ENCODE data around the gene DMD. TPM values are rescaled to one million over a fixed set of nuclear protein-coding genes. Genes with fewer than 3 reads are reported as not detected.

The DMD gene
- polyA plus RNA-seq, 1 donor from 2014 or later, result 21.6 TPM

GRCh38 chrX:31201503-31201902, 2009.8 kb downstream of the DMD start:
- H3K4me3 ChIP-seq (ENCODE audit: low read length), result no peak overlapping the region
- H2AFZ ChIP-seq (ENCODE audit: low read depth, low read length), result no peak overlapping the region
- no peaks in the 10 kb centered on the region for H3K9me2 ChIP-seq (ENCODE audit: insufficient read depth, low read length)
- H4K20me1 ChIP-seq (ENCODE audit: insufficient read depth), result no peaks in the 10 kb centered on the region
- no peaks in the 10 kb centered on the region for H3K79me2 ChIP-seq (replicated peaks; ENCODE audit: insufficient read depth, low read length)
- H3K4me2 ChIP-seq (ENCODE audit: low read length), result no peak overlapping the region
- no peaks in the 10 kb centered on the region for H3K9me3 ChIP-seq (ENCODE audit: low read length)
- TF ChIP-seq POLR2AphosphoS5 (IDR thresholded peaks at IDR 0.05), result no peak
- no peak for TF ChIP-seq SMC3 (conservative IDR thresholded peaks at IDR 0.05; ENCODE audit: poor library complexity)
- TF ChIP-seq TAF1 (IDR thresholded peaks at IDR 0.05; ENCODE audit: low read depth), result no peak
- no peak for TF ChIP-seq EP300 (conservative IDR thresholded peaks at IDR 0.05; ENCODE audit: poor library complexity, severe bottlenecking)
- no peak for TF ChIP-seq REST (IDR thresholded peaks at IDR 0.05; ENCODE audit: borderline replicate concordance)
- TF ChIP-seq EZH2 (IDR thresholded peaks at IDR 0.05; ENCODE audit: borderline replicate concordance, insufficient read depth, low read length, poor library complexity, severe bottlenecking), result no peak
- TF ChIP-seq RAD21 (conservative IDR thresholded peaks at IDR 0.05), result no peak
- no peak for TF ChIP-seq MXI1 (conservative IDR thresholded peaks at IDR 0.05; ENCODE audit: poor library complexity, severe bottlenecking)
- no peak for TF ChIP-seq CTCF (IDR thresholded peaks at IDR 0.05; ENCODE audit: poor library complexity, severe bottlenecking)
- no peaks in the 10 kb centered on the region for H3K36me3 ChIP-seq (ENCODE audit: insufficient read depth, low read length)
- H3K9ac ChIP-seq (ENCODE audit: low read length), result no peak overlapping the region
- no peaks in the 10 kb centered on the region for H3K27me3 ChIP-seq (ENCODE audit: insufficient read depth, low read depth, low read length)
- H3K27ac ChIP-seq (ENCODE audit: low read length), result no peak overlapping the region
- no peaks in the 10 kb centered on the region for H3F3A ChIP-seq (ENCODE audit: insufficient read depth, low read length, poor library complexity, severe bottlenecking)

GRCh38 chrX:31200430-31200829, 2010.9 kb downstream of the DMD start:
- H3K79me2 ChIP-seq (replicated peaks; ENCODE audit: insufficient read depth, low read length), result no peaks in the 10 kb centered on the region
- H2AFZ ChIP-seq (ENCODE audit: low read depth, low read length), result no peak overlapping the region
- no peaks in the 10 kb centered on the region for H4K20me1 ChIP-seq (ENCODE audit: insufficient read depth)
- H3K9me2 ChIP-seq (ENCODE audit: insufficient read depth, low read length), result no peaks in the 10 kb centered on the region
- no peaks in the 10 kb centered on the region for H3F3A ChIP-seq (ENCODE audit: insufficient read depth, low read length, poor library complexity, severe bottlenecking)
- no peaks in the 10 kb centered on the region for H3K27me3 ChIP-seq (ENCODE audit: insufficient read depth, low read depth, low read length)
- no peak overlapping the region for H3K27ac ChIP-seq (ENCODE audit: low read length)
- no peak overlapping the region for H3K9ac ChIP-seq (ENCODE audit: low read length)
- H3K36me3 ChIP-seq (ENCODE audit: insufficient read depth, low read length), result no peaks in the 10 kb centered on the region
- TF ChIP-seq EP300 (conservative IDR thresholded peaks at IDR 0.05; ENCODE audit: poor library complexity, severe bottlenecking) (no peak), POLR2AphosphoS5 (IDR thresholded peaks at IDR 0.05) (no peak), MXI1 (conservative IDR thresholded peaks at IDR 0.05; ENCODE audit: poor library complexity, severe bottlenecking) (no peak)
- H3K4me3 ChIP-seq (ENCODE audit: low read length), result no peak overlapping the region
- no peak overlapping the region for H3K4me2 ChIP-seq (ENCODE audit: low read length)
- H3K9me3 ChIP-seq (ENCODE audit: low read length), result no peaks in the 10 kb centered on the region

GRCh38 chrX:31199840-31200114, 2011.6 kb downstream of the DMD start:
- Histone ChIP-seq H3F3A (ENCODE audit: insufficient read depth, low read length, poor library complexity, severe bottlenecking) (no peaks in the 10 kb centered on the region), H3K4me2 (ENCODE audit: low read length) (no peak overlapping the region), H3K9me3 (ENCODE audit: low read length) (no peaks in the 10 kb centered on the region), H3K36me3 (ENCODE audit: insufficient read depth, low read length) (no peaks in the 10 kb centered on the region), H2AFZ (ENCODE audit: low read depth, low read length) (no peak overlapping the region), H3K9ac (ENCODE audit: low read length) (no peak overlapping the region), H3K27ac (ENCODE audit: low read length) (no peak overlapping the region), H3K9me2 (ENCODE audit: insufficient read depth, low read length) (no peaks in the 10 kb centered on the region), H3K4me3 (ENCODE audit: low read length) (no peak overlapping the region), H3K79me2 (replicated peaks; ENCODE audit: insufficient read depth, low read length) (no peaks in the 10 kb centered on the region), H3K27me3 (ENCODE audit: insufficient read depth, low read depth, low read length) (no peaks in the 10 kb centered on the region), H4K20me1 (ENCODE audit: insufficient read depth) (no peaks in the 10 kb centered on the region)
- TF ChIP-seq MXI1 (conservative IDR thresholded peaks at IDR 0.05; ENCODE audit: poor library complexity, severe bottlenecking) (no peak), SMC3 (conservative IDR thresholded peaks at IDR 0.05; ENCODE audit: poor library complexity) (no peak), EP300 (conservative IDR thresholded peaks at IDR 0.05; ENCODE audit: poor library complexity, severe bottlenecking) (no peak)
